HFF-Myc (cell line): ENCODE data around the gene ARL15.

Experiments used
- DNase-seq: peaks from one replicate; pipeline ENCODE4 v3.0.0-alpha.2; 2011; ENCODE audit warnings: low read depth; ENCODE audit errors: extremely low read depth
- H3K4me3 ChIP-seq: replicated peaks from 2 replicates; pipeline ENCODE4 v1.5.1; 2011; ENCODE audit warnings: low read depth, mild to moderate bottlenecking, control low read depth, low read length
- TF ChIP-seq, protein P1 (sequence below): IDR thresholded peaks from 2 replicates; pipeline ENCODE4 v1.5.1; 2012; ENCODE audit warnings: mild to moderate bottlenecking, low read depth, low read length, control low read depth; ENCODE audit errors: missing control alignments

The ARL15 gene

GRCh38 chr5:54296386-54296785 is 14.0 kb downstream of the ARL15 start:
- no peak overlapping the region for H3K4me3 ChIP-seq
- TF ChIP-seq, protein P1, sequence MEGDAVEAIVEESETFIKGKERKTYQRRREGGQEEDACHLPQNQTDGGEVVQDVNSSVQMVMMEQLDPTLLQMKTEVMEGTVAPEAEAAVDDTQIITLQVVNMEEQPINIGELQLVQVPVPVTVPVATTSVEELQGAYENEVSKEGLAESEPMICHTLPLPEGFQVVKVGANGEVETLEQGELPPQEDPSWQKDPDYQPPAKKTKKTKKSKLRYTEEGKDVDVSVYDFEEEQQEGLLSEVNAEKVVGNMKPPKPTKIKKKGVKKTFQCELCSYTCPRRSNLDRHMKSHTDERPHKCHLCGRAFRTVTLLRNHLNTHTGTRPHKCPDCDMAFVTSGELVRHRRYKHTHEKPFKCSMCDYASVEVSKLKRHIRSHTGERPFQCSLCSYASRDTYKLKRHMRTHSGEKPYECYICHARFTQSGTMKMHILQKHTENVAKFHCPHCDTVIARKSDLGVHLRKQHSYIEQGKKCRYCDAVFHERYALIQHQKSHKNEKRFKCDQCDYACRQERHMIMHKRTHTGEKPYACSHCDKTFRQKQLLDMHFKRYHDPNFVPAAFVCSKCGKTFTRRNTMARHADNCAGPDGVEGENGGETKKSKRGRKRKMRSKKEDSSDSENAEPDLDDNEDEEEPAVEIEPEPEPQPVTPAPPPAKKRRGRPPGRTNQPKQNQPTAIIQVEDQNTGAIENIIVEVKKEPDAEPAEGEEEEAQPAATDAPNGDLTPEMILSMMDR = no peak
- DNase-seq = no peak

DNA sequence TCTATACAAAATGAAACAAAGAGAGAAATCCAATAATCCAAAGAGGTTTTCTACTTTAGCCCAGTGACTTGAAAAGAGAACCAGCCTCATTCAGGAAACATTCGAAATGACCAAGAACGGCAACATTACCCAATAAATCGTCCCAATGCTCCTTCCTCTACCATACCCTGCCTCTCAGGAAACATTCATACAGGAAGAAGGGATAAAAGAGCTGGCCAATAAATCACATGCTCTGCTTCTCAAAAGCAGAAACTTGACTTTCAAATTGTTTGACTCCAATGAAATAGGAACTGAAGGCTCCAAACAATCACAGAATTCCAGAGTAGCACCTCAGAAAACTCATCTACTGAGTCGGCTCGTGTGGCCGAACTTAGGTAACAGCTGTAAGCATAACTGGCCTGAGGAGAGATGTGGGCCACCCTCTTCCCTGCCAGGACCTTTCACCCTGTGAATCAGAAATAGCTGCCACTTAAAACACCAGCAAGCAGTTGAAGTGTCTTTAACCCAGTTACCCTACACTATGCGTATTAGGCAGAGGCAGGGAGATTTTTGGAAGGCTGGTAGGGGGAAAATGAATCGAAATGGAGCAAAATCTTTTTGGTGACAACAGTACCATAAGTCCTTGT is 14.6 kb downstream of the ARL15 start:
- no peak overlapping the region for H3K4me3 ChIP-seq
- DNase-seq = no peak
- TF ChIP-seq, protein P1 = no peak

GRCh38 chr5:54294097-54294667 is 16.2 kb downstream of the ARL15 start:
- H3K4me3 ChIP-seq = no peak overlapping the region
- no peak for DNase-seq
- TF ChIP-seq, protein P1 = no peak

GRCh38 chr5:54292866-54293265 is 17.5 kb downstream of the ARL15 start:
- no peak overlapping the region for H3K4me3 ChIP-seq
- TF ChIP-seq, protein P1 = no peak
- no peak for DNase-seq

GRCh38 chr5:54291498-54291897 is 18.9 kb downstream of the ARL15 start:
- H3K4me3 ChIP-seq = no peak overlapping the region
- TF ChIP-seq, protein P1 = no peak
- DNase-seq = no peak

DNA sequence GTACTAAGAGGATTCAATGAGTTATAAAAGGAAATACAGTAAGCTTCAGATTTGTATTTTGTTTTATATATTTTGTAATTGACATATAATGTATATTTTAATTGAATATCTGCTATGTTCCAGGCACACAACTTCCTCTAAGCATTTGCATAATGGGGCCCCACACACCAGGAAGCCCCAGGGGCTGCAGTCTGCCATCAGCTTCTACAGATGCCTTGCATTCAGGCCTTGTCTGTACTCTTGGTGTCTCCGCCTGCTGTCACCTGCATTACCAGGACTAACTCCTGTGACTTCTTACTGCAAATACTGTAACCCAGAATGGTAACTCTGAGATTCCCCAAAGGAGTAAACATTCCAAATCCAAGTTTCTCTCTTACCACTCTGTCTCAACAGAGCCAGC is 20.6 kb downstream of the ARL15 start:
- DNase-seq = no peak
- TF ChIP-seq, protein P1 = no peak
- H3K4me3 ChIP-seq = no peak overlapping the region
